Activated CD8-positive, alpha-beta memory T cell treated with anti-CD3 and anti-CD28 coated beads, Interleukin-2, amount 50 U/mL, for 24 hours (primary cell): Measurements from ENCODE around the gene PSMD14.

Source experiments
- DNase-seq: peaks from one replicate; pipeline ENCODE4 v3.0.0-alpha.2; 2020; ENCODE audit errors: extremely low read depth

The PSMD14 gene

DNA sequence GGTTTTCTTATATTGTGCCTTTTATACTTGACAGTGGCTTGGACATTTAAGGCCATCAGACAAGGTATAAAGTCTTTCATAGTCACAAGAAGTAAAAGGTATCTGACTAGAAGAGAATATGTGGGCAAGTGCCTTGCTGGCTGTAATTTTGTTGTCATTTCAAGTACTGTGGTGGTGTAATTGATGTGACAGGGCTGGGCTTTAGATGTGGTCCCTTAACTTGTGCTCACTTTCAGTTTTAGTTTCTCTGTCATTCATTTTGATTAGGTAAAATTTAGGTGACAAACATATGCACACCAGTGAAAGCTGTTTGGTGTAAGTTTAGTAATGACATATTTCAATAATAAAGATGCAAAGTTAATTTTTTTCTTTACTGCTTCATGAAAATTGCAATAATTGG lies 76.6 kb downstream of the PSMD14 start:
- no peak for DNase-seq

DNA sequence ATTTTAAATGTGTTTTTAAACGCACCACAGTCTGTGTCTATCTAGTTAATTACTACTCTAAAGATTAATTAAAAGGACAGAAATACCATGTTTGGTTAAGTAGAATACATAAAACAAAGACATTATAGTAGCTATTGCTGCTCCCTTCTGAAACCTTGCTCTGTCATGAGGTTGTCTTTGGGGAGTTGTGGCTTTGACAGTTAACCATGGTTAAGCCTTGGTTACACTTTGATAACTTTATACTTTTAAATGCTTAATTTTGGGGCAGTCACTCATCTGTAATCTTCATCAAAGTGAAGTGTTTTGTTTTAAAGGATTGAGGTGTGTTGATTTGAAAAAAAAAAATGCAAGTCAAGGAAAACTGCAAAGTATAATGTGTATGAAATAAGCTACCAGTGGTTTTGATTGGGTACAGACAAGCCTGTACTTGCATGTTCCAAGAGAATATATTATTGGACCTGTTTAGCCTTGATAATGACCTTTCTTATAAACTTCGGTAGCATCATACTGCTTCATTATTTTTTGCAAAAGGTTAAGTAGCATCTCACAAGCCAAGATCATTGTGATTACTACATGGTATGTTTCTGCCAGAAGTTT lies 78.1 kb downstream of the PSMD14 start:
- DNase-seq: no peak

- no peak for DNase-seq
These were observed 80.0 kb downstream of the PSMD14 start for GRCh38 chr2:161388146-161388779.

DNA sequence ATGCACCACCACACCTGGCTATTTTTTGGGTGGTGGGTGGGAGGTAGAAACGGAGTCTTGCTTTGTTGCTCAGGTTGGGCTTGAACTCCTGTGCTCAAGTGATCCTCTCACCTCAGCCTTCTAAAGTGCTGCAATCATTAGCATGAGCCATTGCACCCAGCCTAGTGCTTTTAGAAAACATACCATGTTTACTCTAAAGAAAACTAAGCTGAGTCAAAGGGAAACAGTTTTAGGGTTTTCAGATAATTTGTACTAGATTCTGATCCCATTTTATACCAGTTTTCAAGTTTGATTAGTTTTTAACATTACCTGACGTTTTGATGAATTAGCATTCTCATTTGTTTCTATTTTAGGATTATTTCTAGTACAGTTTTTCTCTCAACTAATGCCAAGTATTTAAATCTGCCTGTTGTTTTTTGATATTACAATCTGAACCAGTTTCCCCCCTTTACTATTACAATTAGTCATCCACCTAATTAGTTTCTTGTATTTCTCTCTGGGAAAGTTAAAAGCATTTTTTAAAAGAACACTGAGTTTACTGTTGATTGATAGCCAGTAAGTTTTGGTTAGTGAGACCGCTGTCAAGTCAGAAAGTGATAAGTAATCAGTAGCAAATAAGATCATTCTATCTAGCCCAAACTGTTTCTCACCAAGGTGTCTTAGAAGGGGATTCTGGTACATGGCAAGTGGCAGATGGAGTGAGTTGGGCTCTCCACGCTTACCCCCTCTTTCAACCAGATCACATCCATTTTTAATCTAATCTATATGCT lies 83.7 kb downstream of the PSMD14 start:
- no peak for DNase-seq

DNA sequence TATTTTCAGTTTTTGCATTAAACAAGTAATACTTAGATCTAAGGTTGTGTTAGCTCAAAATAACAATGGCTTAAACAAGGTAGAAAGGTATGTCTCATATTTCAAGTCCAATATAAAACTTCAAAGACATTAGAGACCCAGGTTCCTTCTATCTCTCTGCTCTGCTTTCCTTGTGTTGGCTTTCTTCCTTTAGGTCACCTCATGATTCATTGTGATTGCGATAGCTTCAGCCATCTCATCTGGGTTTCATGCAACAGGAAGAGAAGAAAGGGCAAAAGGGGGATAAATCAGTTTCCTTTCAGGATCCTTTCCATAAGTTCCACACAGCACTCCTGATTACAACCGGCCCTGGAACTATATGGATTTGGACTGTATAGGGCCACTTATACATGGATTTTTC lies 91.9 kb downstream of the PSMD14 start:
- no peak for DNase-seq

DNA sequence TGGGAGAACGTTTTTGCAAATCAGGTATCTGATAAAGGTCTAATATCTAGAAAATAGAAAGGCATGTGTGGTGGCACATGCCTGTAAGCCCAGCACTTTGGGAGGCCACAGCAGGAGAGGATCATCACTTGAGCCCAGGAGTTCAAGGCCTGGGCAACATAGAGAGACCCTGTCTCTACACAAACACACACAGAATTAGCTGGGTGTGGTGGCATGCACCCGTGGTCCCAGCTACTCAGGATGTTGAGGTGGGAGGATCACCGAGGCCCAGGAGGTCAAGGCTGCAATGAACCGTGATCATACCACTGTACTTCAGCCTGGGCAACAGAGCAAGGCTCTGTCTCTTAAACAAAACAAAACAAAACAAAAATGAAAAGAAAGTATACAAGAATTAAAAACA lies 94.1 kb downstream of the PSMD14 start:
- DNase-seq: no peak

DNA sequence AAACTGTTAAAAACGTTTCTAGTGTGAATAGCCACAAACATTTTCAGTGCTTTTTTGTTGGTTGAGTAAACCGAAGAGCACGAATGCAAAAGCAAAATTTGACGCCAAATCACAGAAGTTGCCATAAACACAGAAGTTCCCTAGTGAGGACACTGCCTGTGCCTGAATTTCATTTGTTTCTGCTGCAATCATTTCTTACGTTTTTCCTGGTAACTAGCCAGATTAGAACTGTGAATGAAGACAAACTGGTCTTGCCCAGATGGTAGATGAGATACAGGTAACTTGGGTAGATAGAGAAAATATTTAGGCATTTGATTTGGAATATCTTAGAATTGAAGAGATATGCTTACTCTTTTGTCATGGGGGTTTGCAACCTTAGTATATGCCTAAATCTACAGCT lies 98.1 kb downstream of the PSMD14 start:
- DNase-seq: no peak

DNA sequence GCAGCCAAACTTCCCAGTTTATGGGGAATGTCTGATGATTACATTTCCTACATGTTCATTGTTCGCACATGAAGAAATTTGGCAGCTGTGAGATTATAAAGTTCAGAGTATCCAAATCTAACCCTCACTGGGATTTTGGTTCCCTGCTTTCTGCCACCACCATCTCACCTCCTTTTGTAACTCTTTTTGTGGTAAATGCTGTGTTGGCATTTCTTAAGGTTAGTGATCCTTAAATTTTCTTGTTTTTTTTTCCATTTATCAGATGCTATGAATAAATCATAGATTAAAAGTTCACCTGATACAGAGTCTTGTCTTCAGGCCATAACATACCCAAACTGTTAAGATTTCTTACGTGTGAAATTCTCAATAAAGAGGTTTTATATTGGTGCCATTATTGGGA lies 99.4 kb downstream of the PSMD14 start:
- DNase-seq: no peak

DNA sequence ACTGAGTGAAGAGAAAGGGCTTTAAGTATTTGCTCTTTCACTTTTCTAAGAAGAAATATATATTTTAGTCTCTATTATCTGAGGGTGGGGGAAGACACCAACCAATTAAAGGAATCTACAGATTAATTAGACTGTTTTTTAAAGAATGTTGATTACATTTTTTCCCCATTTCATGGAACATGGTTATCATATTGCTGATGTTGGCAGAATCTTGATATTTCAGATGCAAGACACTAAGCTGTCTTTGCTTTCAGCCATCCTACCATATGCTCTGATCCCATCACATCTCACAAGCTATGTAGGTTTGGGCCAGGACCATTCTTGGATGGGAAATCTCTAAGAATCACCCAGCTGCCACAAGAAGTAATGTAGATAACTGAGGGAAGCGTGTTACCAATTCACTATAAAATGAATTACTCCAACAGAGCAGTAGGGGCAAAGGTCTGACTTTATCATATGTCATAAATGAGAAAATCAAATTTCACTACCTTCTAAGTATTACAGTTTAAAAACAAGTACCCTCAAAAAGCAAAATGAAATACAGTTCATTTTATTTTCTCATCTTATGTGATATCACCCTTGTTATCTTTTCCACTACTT lies 101.2 kb downstream of the PSMD14 start:
- DNase-seq: no peak

- DNase-seq: no peak
These were observed 104.1 kb downstream of the PSMD14 start for GRCh38 chr2:161412346-161412745.

GRCh38 chr2:161414042-161415033 lies 106.1 kb downstream of the PSMD14 start:
- DNase-seq: no peak

- no peak for DNase-seq
These were observed 107.1 kb downstream of the PSMD14 start for GRCh38 chr2:161415034-161415986.

DNA sequence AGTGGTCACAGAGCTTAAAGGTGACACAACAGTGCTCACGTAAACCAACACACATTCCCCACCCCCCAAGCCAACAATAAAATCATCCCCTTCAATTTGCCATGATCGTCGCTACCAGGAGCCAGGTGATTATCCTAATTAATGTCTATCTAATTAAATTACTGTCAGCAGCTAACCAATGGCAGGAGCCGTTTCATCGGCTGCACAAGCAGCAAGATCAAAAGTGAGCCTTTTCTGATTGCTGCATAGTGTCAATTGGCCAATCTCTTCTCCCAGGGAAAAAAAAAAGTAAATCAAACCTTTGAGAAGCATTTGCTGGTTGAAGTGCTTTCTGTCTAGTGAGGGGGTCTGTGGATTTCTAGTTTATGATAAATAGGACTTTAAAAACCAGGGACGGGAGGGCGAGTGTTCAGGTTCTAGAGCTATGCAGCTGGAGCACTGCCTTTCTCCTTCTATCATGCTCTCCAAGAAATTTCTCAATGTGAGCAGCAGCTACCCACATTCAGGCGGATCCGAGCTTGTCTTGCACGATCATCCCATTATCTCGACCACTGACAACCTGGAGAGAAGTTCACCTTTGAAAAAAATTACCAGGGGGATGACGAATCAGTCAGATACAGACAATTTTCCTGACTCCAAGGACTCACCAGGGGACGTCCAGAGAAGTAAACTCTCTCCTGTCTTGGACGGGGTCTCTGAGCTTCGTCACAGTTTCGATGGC lies 107.9 kb downstream of the PSMD14 start, which contains the start of gene TBR1:
Gene TBR1 (plus strand): TSS at position 311 of the 721 bp plus-strand sequence. CDS start 114 bp downstream, at position 425.
- no peak for DNase-seq

DNA sequence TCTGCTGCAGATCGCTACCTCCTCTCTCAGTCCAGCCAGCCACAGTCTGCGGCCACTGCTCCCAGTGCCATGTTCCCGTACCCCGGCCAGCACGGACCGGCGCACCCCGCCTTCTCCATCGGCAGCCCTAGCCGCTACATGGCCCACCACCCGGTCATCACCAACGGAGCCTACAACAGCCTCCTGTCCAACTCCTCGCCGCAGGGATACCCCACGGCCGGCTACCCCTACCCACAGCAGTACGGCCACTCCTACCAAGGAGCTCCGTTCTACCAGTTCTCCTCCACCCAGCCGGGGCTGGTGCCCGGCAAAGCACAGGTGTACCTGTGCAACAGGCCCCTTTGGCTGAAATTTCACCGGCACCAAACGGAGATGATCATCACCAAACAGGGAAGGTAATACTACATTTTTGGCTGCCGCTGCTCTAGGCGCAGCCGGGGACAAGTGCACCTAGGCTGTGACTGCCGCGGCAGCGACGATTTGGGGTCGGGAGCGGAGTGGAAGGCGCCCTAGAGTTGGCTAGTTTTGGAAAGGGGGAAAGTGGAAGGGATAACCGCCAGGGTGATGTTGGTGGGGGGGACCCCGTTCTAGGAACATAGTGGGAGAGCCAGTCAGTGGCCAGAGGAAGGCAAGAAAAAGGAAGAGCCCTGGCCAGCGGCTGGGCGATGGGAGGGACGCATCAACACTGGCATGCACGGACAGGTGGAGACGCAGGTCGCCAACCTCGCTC lies 108.6 kb downstream of the PSMD14 start:
- no peak for DNase-seq

GRCh38 chr2:161417438-161418274 lies 109.4 kb downstream of the PSMD14 start:
- DNase-seq: no peak

DNA sequence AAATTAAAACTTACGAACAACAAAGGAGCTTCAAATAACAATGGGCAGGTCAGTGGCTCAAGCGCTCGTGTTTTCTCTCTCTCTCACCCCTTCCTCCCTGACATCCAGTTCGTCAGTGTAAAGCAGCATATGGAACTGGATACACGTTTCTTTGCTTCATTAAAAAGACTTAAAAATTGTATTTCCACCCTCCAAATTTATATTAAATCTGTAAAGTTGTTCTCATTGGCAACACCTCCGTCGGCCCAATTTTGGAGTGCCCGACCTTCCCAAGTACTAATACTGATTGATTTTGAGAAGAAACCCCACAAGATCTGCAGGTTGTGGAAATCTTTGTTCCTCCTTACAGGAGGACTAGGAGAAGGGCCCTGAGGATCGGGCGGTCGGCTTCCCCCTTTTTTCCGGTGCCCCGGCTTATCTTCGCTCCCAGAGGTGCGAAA lies 110.1 kb downstream of the PSMD14 start:
- DNase-seq: no peak

DNA sequence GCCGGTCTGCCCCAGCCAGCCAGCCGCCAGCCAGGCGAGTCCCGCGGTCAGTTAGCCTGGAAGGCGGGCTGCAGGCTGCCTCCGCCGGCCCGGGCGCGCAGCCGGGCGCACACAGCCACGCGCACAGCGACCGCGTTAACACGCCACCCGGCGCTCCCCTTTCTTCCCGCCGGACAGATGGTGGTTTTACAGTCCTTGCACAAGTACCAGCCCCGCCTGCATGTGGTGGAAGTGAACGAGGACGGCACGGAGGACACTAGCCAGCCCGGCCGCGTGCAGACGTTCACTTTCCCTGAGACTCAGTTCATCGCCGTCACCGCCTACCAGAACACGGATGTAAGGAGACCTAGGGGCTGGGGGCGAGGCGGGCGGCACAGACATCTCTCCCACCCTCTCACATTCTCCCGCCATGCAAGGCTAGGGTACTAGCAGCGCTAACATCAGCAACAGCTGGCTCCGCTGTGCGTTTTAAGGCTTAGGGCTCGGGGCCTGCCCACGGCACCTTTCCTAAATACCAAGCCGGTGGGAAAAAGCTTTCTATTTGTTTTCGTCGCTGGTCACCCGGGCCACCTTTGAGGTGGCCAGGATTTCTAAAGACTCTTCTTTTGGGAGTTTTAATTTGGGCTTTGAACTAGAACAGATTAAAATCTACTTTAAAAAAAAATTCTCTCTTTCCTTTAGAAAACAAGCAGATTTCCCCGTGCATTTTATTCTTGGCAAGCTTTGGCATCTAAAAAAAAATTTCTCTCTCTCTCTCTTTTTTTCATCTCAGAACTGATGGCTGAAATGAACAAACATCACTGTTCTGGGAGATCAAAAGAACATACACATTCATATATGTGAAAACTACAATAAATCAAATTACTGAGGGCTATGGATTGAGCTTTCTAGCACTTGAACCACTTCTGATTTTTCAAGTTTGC lies 110.8 kb downstream of the PSMD14 start:
- DNase-seq: no peak
